Heart left ventricle (tissue), 16 donors: ENCODE measurements around the gene PNKP. TPM values are rescaled to one million over a fixed set of nuclear protein-coding genes. Genes with fewer than 3 reads are reported as not detected.
A peak's percentile ranks its signal among the peaks of the same experiment; 100 is the strongest.
"Not testable (repeated sequence)": the region's sequence is repeated elsewhere in the genome, so short reads cannot be mapped to it uniquely, and the experiment has no call there.

Experiments
- ATAC-seq, 4 donors: fragments of 200-7000 bp; cut with Tn5 transposase; one replicate each; pipeline ENCODE4 v1.9.1; 2020 to 2022; ENCODE audit warnings: moderate library complexity in 4 of 4, mild to moderate bottlenecking in 3 of 4, moderate number of reproducible peaks in 1 of 4
- DNase-seq, 5 donors: peaks; one replicate each; pipeline ENCODE4 v3.0.0-alpha.2; 2020
- H3K27ac ChIP-seq, 12 donors: fragments of 200-600 bp; sonication (generic) in 4 of 12; one replicate each; pipeline versions ENCODE4 v1.5.0 to v1.8.0; 2016 to 2022; ENCODE audit warnings: mild to moderate bottlenecking in 2 of 12
- H3K27me3 ChIP-seq, 9 donors: fragments of 200-600 bp; sonication (generic) in 2 of 9; one replicate each; pipeline versions ENCODE4 v1.5.1 to v1.8.0; 2016 to 2022; ENCODE audit warnings: mild to moderate bottlenecking in 3 of 9
- H3K36me3 ChIP-seq, 9 donors: fragments of 200-600 bp; sonication (generic) in 2 of 9; one replicate each; pipeline versions ENCODE4 v1.5.0 to v1.8.0; 2018 to 2022; ENCODE audit warnings: mild to moderate bottlenecking in 2 of 9
- H3K4me1 ChIP-seq, 12 donors: fragments of 200-600 bp; sonication (generic) in 4 of 12; one replicate each; pipeline versions ENCODE4 v1.5.0 to v1.8.0; 2016 to 2022; ENCODE audit warnings: mild to moderate bottlenecking in 3 of 12
- H3K4me3 ChIP-seq, 12 donors: fragments of 200-600 bp; sonication (generic) in 4 of 12; one replicate each; pipeline versions ENCODE4 v1.5.0 to v1.8.0; 2017 to 2022; ENCODE audit warnings: mild to moderate bottlenecking in 9 of 12, moderate library complexity in 4 of 12
- H3K9me3 ChIP-seq, 12 donors: fragments of 200-600 bp; sonication (generic) in 4 of 12; one replicate each; pipeline versions ENCODE4 v1.5.0 to v1.8.0; 2016 to 2022; ENCODE audit warnings: mild to moderate bottlenecking in 1 of 12
- POLR2A ChIP-seq, 2 donors: fragments of 450-650 bp; IDR thresholded peaks; one replicate each; pipeline ENCODE4 v1.6.1; 2017; ENCODE audit warnings: antibody characterized with exemption in 2 of 2, mild to moderate bottlenecking in 2 of 2, moderate library complexity in 2 of 2
- WGBS, 4 donors: extraction: QIAGEN DNeasy Blood & Tissue Kit in 2 of 4; methylation state at CpG; one replicate each; pipeline versions ENCODE4 v1.1.5 to v1.1.7; 2013 to 2018; 5-methylcytosine and 5-hydroxymethylcytosine counted together
- intact Hi-C, 10 donors: fragments of 100-400 bp; cut with DNase I; formaldehyde crosslinking; loops; one replicate each; pipeline versions ENCODE4 v1.11.1 to v1.14.2; 2022
- polyA plus RNA-seq, 2 donors: library from polyadenylated mRNA; stranded (reverse); fragments of 200-250 nt; gene quantifications; one replicate each; pipeline ENCODE4 v1.2.3, GENCODE V29; 2013
- total RNA-seq, 9 donors: library from RNA; depleted of rRNA in 2 of 9; stranded (reverse); fragments of >200 nt in 2 of 9; fragmentation: NEBNext Ultra II Directional in 3 of 9; extraction: Animal tissue kit (Norgen Biotek cat#: 25700) in 3 of 9; gene quantifications; one replicate each; pipeline versions ENCODE4 v1.1.0 to v1.2.4, GENCODE V29; 2016 to 2023
- TF ChIP-seq, protein P1 (sequence below), 12 donors: fragments of 200-600 bp; sonication (generic) in 4 of 12; IDR thresholded peaks; one replicate each; pipeline versions ENCODE4 v1.5.0 to v1.8.0; 2018 to 2022; ENCODE audit warnings: antibody characterized with exemption in 12 of 12, mild to moderate bottlenecking in 5 of 12
- donor health status: ischemic (EF 13 %, LVEDD 7.1; RV severe dilation, severe dysfunction).
- donor health status: healthy with polysubstance abuse.
- donor health status: DM: no; HTN: yes; CAD: no.
- donor health status: DM: no; HTN: no; CAD: no.
- donor health status: ischemic (EF 25% LVEDD 6.9; RV normal size, moderate dysfunction).
- donor health status: ischemic (EF 25% LVEDD 5.7; RV mildly dilated, moderate dysfunction).
- donor health status: healthy.
- donor health status: DM: yes; HTN: yes; CAD: no.
- donor health status: ischemic (EF 35%, LVEDD 5.7; RV mildly dilated, moderate dysfunction).
- donor health status: nonischemic (EF 11% LVEDD 7.7; RV severe dilation, severe dysfunction).
- donor health status: DM: yes; HTN: yes; CAD: no.
- donor health status: PGD.
- donor health status: ischemic (EF 29% LVEDD 5.4; RV normal size, mild dysfunction).
- donor health status: nonischemic (EF 23%, LVEDD 6.1; RV moderate dilation, normal function).

The PNKP gene
- total and polyA plus RNA-seq, 11 donors: 26.6 to 57.0 (median 36.8) TPM

DNA sequence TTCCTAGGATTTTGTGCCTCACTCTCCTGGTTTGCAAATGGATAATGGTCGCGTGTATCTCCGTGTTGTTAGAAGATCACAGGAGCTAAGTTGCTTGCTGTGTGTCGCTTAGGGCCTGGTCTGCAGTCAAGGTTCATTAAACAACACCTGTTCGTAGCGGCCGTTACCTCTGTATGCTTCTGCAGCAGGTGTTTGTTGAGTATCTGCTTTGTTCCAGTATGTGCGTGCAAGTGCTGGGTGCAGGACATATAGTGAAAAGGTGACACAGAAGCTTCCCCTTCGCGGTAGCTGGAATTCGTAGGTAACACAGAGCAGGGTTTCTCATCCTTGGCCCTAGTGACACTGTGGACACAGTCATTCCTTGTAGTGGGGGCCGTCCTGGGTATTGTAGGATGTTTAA is 43.9 kb downstream of the PNKP start:
- no peak overlapping the region for H3K27ac ChIP-seq
- H3K9me3 ChIP-seq: no peaks in the 10 kb centered on the region
- WGBS, 4 donors: 88 to 96% (median 93%) methylated on average over 12 of the region's 12 CpGs
- no peak overlapping the region for H3K4me3 ChIP-seq
- DNase-seq: no peak
- peaks cover 0 to 57% (median 22%) of the 10 kb centered on the region in 9 donors for H3K36me3 ChIP-seq
- no peak for ATAC-seq
- H3K4me1 ChIP-seq: peaks cover 0 to 32% (median 17%) of the 10 kb centered on the region in 12 donors
- intact Hi-C loops: loop anchor here in 2 of 10 donors (5.0 kb wide), 1 partner anchor 34 kb away; no protein-coding TSS in a partner anchor
- H3K27me3 ChIP-seq: no peaks in the 10 kb centered on the region
- TF ChIP-seq, protein P1, sequence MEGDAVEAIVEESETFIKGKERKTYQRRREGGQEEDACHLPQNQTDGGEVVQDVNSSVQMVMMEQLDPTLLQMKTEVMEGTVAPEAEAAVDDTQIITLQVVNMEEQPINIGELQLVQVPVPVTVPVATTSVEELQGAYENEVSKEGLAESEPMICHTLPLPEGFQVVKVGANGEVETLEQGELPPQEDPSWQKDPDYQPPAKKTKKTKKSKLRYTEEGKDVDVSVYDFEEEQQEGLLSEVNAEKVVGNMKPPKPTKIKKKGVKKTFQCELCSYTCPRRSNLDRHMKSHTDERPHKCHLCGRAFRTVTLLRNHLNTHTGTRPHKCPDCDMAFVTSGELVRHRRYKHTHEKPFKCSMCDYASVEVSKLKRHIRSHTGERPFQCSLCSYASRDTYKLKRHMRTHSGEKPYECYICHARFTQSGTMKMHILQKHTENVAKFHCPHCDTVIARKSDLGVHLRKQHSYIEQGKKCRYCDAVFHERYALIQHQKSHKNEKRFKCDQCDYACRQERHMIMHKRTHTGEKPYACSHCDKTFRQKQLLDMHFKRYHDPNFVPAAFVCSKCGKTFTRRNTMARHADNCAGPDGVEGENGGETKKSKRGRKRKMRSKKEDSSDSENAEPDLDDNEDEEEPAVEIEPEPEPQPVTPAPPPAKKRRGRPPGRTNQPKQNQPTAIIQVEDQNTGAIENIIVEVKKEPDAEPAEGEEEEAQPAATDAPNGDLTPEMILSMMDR (IDR thresholded peaks at IDR 0.05): no peak
- no peak for TF ChIP-seq POLR2A (IDR thresholded peaks at IDR 0.05)

DNA sequence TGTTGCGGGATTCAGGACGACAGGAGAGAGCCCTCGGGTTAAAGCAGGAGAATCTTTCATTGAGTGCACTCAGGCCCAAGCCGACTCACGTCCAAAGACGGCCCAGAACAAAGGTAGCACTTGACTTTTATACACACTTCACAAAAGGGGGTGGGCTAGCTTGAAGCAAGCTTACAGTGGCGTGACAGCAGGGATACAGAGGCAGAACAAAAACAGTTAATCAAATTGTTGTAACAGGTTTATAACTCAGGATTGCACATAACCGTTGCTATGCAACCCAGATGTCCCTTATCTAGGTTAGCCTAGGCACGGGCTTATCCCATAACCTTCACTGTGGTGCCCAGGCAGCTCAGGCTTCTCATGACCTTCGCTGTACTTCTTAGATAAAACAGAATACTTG is 47.3 kb downstream of the PNKP start:
- DNase-seq (peak in 1 of 5 donors; percentile 41), ATAC-seq (peak in 1 of 4 donors; percentile 41)
- intact Hi-C loops: loop anchor here in 3 of 10 donors (1.0 to 5.0 kb wide), 2 partner anchors 30 to 37 kb away; no protein-coding TSS in a partner anchor
- Histone ChIP-seq H3K27me3 (no peaks in the 10 kb centered on the region), H3K36me3 (peaks cover 0 to 34% (median 17%) of the 10 kb centered on the region in 9 donors), H3K27ac (peak overlapping the region; percentile 48 to 100 (median 96)), H3K9me3 (no peaks in the 10 kb centered on the region), H3K4me1 (peaks cover 0 to 38% (median 23%) of the 10 kb centered on the region in 12 donors), H3K4me3 (peak overlapping the region in 3 of 12 donors; percentile 74 to 92 (median 90))
- 46 to 57% (median 51%) methylated on average over 10 of the region's 10 CpGs for WGBS, 4 donors
- TF ChIP-seq, protein P1 (IDR thresholded peaks at IDR 0.05): no peak
- TF ChIP-seq POLR2A (IDR thresholded peaks at IDR 0.05): no peak

DNA sequence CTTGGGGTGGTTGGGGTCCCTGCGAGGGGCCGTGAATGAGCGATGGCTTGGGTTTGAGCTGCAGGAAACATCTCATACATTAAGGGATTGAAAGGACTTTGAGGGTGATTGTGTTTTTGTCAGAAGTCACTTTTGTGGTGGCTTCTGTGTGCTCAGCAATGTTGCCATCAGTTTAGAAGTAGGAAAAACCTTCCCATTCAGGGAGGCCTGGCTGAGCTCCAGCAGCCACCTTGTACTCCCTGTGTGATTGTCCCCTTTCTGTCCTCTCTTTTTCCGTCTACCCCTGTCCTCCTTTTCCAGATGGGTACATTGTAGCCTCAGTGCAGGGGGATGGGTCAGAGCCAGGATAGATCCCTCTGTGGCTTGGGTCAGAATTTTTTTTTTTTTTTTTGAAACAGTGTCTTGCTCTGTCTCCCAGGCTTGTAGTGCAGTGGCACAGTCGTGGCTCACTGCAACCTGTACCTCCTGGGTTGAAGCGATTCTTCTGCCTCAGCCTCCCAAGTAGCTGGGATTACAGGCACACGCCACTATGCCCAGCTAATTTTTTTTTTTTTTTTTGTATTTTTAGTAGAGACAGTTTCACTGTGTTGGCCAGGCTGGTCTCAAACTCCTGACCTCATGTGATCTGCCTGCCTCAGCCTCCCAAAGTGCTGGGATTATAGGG is 47.8 kb downstream of the PNKP start:
- peak in 1 of 5 donors; percentile 48 for DNase-seq
- Histone ChIP-seq H3K4me3 (peak overlapping the region in 9 of 12 donors; percentile 63 to 92 (median 80)), H3K36me3 (peaks cover 0 to 31% (median 15%) of the 10 kb centered on the region in 9 donors), H3K27ac (peak overlapping the region; percentile 48 to 100 (median 96)), H3K4me1 (peaks cover 0 to 38% (median 23%) of the 10 kb centered on the region in 12 donors)
- WGBS, 4 donors: 69 to 73% (median 73%) methylated on average over 7 of the region's 7 CpGs
- not testable (repeated sequence) for ATAC-seq, H3K9me3 ChIP-seq, H3K27me3 ChIP-seq
- intact Hi-C loops: loop anchor here in 9 of 10 donors (1.0 to 5.0 kb wide), 7 partner anchors 31 to 187 kb away; partner anchors contain the start of genes PNKP (in 4 of the 9), PTOV1 (in 4 of the 9), AKT1S1 (in 1 of the 9) and TBC1D17 (in 1 of the 9)

DNA sequence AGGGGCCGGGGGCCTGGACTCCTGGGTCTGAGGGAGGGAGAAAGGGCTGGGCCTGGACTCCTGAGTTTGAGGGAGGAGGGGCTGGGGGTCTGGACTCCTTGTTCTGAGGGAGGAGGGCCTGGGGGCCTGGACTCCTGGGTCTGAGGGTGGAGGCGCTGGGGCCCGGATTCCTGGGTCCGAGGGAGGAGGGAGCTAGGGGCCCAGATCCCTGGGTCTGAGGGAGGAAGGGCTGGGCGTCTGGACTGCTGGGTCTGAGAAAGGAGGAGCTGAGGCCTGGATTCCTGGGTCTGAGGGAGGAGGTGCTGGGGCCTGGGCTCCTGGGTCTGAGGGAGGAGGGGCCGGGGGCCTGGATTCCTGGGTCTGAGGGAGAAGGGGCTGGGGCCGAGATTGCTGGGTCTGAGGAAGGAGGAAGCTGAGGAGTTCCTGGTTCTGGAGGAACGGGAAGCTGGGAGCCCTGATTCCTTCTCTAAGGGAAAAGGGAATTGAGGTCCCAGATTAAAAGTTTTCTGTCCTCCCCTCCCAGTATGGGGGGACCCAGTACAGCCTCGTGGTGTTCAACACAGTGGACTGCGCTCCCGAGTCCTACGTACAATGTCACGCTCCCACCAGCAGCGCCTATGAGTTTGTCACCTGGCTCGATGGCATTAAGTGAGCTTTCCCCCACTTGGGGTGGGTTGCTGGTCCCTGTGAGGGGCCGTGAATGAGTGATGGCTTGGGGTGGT is 48.6 kb downstream of the PNKP start:
- intact Hi-C loops: loop anchor here in 6 of 10 donors (1.0 to 5.0 kb wide), 7 partner anchors 32 to 187 kb away; partner anchors contain the start of genes PNKP (in 5 of the 6), PTOV1 (in 4 of the 6), AKT1S1 (in 1 of the 6) and TBC1D17 (in 1 of the 6)
- peak overlapping the region; percentile 45 to 93 (median 80) for H3K4me3 ChIP-seq
- DNase-seq (peak in 1 of 5 donors; percentile 41), ATAC-seq (no peak)
- no peaks in the 10 kb centered on the region for H3K9me3 ChIP-seq
- peak overlapping the region; percentile 87 to 100 (median 97) for H3K27ac ChIP-seq
- H3K4me1 ChIP-seq: peaks cover 0 to 38% (median 27%) of the 10 kb centered on the region in 12 donors
- H3K27me3 ChIP-seq: no peaks in the 10 kb centered on the region
- peaks cover 0 to 23% (median 11%) of the 10 kb centered on the region in 9 donors for H3K36me3 ChIP-seq
- WGBS, 4 donors: 15 to 27% (median 22%) methylated on average over 12 to 16 of the region's 16 CpGs
- no peak for TF ChIP-seq POLR2A (IDR thresholded peaks at IDR 0.05)
- TF ChIP-seq, protein P1 (IDR thresholded peaks at IDR 0.05): no peak
